ENCODE results near the gene MTURN. TPM values are rescaled to one million over a fixed set of nuclear protein-coding genes. Genes with fewer than 3 reads are reported as not detected.

The MTURN gene
- polyA plus RNA-seq, 1 donor from 2014 or later = 75.5 TPM

DNA sequence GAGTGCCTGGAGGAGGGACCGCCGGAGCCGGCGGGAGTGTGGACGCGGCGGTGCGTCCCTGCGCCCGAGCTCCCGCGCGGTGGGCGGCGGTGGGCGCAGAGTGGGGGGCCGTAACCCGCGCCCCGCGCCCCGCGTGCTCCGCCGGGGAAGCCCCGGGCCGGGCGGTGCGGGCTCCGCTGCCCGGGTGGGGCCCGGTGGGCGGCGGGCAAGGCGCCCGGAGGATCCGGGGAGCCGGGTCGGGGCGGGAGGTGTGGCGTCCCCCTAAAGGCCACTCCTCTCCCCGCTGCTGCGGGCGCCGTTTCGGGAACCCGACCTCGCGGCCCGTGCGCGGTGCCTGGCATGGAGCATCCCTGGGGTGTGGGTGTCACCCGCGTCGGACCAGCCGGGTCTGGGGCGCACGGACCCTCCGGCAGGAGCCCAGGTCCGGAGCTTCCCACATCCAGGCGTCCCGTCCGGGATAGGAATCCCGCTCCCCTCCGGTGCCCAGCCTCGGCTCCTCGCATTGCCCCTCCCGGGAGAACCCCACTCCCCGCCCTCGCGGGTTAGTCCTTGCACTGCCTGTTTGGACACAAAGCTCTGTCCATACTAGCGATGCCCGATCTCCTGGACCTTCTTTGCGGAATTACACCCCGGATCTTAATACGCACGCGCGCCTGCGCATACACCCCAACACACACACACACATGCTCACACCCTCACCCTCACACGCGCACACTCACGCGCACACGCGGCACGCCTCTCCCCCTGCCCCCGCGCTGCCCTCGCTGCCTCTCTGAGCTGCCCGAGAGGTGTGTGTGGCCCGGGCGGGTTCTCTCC, 723 bp downstream of the MTURN start:
- H3K27ac ChIP-seq (ENCODE audit: low read length) = peak overlapping the region; percentile 78
- peak overlapping the region; percentile 93 for H3K9ac ChIP-seq (ENCODE audit: low read length)
- H2AFZ ChIP-seq (ENCODE audit: low read depth, low read length) = peak overlapping the region; percentile 36
- no peaks in the 10 kb centered on the region for H3K9me2 ChIP-seq (ENCODE audit: insufficient read depth, low read length)
- H3K79me2 ChIP-seq (replicated peaks; ENCODE audit: insufficient read depth, low read length) = peaks cover 24% of the 10 kb centered on the region
- H3K36me3 ChIP-seq (ENCODE audit: insufficient read depth, low read length) = no peaks in the 10 kb centered on the region
- no peaks in the 10 kb centered on the region for H3K9me3 ChIP-seq (ENCODE audit: low read length)
- peak overlapping the region; percentile 51 for H3K4me2 ChIP-seq (ENCODE audit: low read length)
- peak overlapping the region; percentile 99 for H3K4me3 ChIP-seq (ENCODE audit: low read length)
- no peaks in the 10 kb centered on the region for H3K27me3 ChIP-seq (ENCODE audit: insufficient read depth, low read depth, low read length)
- no peaks in the 10 kb centered on the region for H4K20me1 ChIP-seq (ENCODE audit: insufficient read depth)
- H3F3A ChIP-seq (ENCODE audit: insufficient read depth, low read length, poor library complexity, severe bottlenecking) = no peaks in the 10 kb centered on the region
- TF ChIP-seq REST (IDR thresholded peaks at IDR 0.05; ENCODE audit: borderline replicate concordance) (peak; percentile 64), POLR2AphosphoS5 (IDR thresholded peaks at IDR 0.05) (peak; percentile 80), EP300 (conservative IDR thresholded peaks at IDR 0.05; ENCODE audit: poor library complexity, severe bottlenecking) (peak; percentile 11), TAF1 (IDR thresholded peaks at IDR 0.05; ENCODE audit: low read depth) (no peak), SMC3 (conservative IDR thresholded peaks at IDR 0.05; ENCODE audit: poor library complexity) (peak; percentile 31), MXI1 (conservative IDR thresholded peaks at IDR 0.05; ENCODE audit: poor library complexity, severe bottlenecking) (peak; percentile 85), EZH2 (IDR thresholded peaks at IDR 0.05; ENCODE audit: borderline replicate concordance, insufficient read depth, low read length, poor library complexity, severe bottlenecking) (no peak), RAD21 (conservative IDR thresholded peaks at IDR 0.05) (no peak), CTCF (IDR thresholded peaks at IDR 0.05; ENCODE audit: poor library complexity, severe bottlenecking) (no peak)

DNA sequence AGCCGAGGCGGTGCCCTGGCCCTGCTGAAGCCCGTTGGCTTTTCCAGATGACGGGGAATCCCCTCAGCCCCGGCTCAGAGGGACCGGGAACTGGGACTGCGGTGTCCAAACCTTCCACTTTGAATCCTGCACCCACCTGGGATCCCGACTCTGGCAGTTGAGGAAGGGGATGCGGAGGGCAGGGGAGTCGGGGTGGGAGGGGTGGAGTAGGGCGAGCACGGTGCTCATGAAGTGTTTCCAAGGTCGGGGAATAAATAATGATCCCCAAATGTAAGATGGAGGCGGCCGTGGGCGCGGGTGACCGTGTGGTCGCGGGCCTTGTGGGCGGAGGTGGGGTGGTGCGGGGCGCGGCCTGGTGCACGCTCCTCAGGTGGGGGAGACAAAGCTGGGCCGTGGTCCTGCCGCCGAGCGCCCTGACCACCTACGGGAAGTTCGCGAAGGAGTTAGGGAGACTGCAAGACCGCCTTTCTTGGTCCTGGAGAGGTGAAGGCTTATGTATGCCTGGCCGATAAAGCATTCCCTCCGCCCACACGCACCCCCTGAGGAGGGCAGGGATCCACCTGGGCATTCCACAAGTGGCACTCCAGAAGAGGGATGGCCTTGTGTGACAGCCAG, 1.4 kb downstream of the MTURN start:
- Histone ChIP-seq H2AFZ (ENCODE audit: low read depth, low read length) (peak overlapping the region; percentile 36), H3K27ac (ENCODE audit: low read length) (peak overlapping the region; percentile 78)

More for the DNA sequence above, 1.4 kb downstream of the MTURN start:
- Histone ChIP-seq H3K9me3 (ENCODE audit: low read length) (no peaks in the 10 kb centered on the region), H3K9ac (ENCODE audit: low read length) (peak overlapping the region; percentile 93), H3K36me3 (ENCODE audit: insufficient read depth, low read length) (no peaks in the 10 kb centered on the region), H3K79me2 (replicated peaks; ENCODE audit: insufficient read depth, low read length) (peaks cover 24% of the 10 kb centered on the region), H3K9me2 (ENCODE audit: insufficient read depth, low read length) (no peaks in the 10 kb centered on the region), H3K4me3 (ENCODE audit: low read length) (peak overlapping the region; percentile 99), H4K20me1 (ENCODE audit: insufficient read depth) (no peaks in the 10 kb centered on the region), H3F3A (ENCODE audit: insufficient read depth, low read length, poor library complexity, severe bottlenecking) (no peaks in the 10 kb centered on the region), H3K27me3 (ENCODE audit: insufficient read depth, low read depth, low read length) (no peaks in the 10 kb centered on the region), H3K4me2 (ENCODE audit: low read length) (peak overlapping the region; percentile 51)
- TF ChIP-seq POLR2AphosphoS5 (IDR thresholded peaks at IDR 0.05) = no peak
- peak; percentile 6 for TF ChIP-seq MXI1 (conservative IDR thresholded peaks at IDR 0.05; ENCODE audit: poor library complexity, severe bottlenecking)
- no peak for TF ChIP-seq CTCF (IDR thresholded peaks at IDR 0.05; ENCODE audit: poor library complexity, severe bottlenecking)
